ENCODE data around the gene IGHMBP2.
A peak's percentile ranks its signal among the peaks of the same experiment; 100 is the strongest.

IGHMBP2 gene

GRCh38 chr11:68947151-68947550, 43.5 kb downstream of the IGHMBP2 start:
- DNase-seq (ENCODE audit: low spot score), result no peak
- Histone ChIP-seq H4K91ac (ENCODE audit: low read depth, low read length, poor library complexity) (no peak overlapping the region), H2AK5ac (ENCODE audit: low read depth, low read length) (no peak overlapping the region), H3K4me3 (ENCODE audit: low read length in 2 of 2) (no peak overlapping the region), H4K8ac (ENCODE audit: low read depth, low read length) (no peak overlapping the region), H3K14ac (ENCODE audit: low read length) (no peak overlapping the region), H3K4me2 (ENCODE audit: insufficient read depth, low read length, poor library complexity, severe bottlenecking) (no peak overlapping the region), H3K18ac (ENCODE audit: low read length) (no peak overlapping the region), H3K36me3 (replicated peaks in 1 of 2; ENCODE audit: control insufficient read depth in 2 of 2, insufficient read depth in 2 of 2, low read length in 2 of 2) (no peaks in the 10 kb centered on the region), H3K9me3 (replicated peaks in 1 of 2; ENCODE audit: control insufficient read depth in 2 of 2, insufficient read depth in 1 of 2, low read depth in 1 of 2, low read length in 2 of 2) (no peaks in the 10 kb centered on the region), H3K27ac (replicated peaks; ENCODE audit: low read length) (no peak overlapping the region), H3K9ac (ENCODE audit: low read depth, low read length, poor library complexity) (no peak overlapping the region), H2BK5ac (ENCODE audit: low read length) (no peak overlapping the region), H2BK120ac (ENCODE audit: low read depth, low read length) (no peak overlapping the region), H3K23ac (ENCODE audit: low read depth, low read length, poor library complexity) (no peak overlapping the region), H2BK12ac (ENCODE audit: low read length) (no peak overlapping the region), H2BK15ac (ENCODE audit: low read length) (no peak overlapping the region), H3K79me1 (ENCODE audit: low read depth, low read length) (no peaks in the 10 kb centered on the region), H3K27me3 (ENCODE audit: control insufficient read depth in 3 of 3, insufficient read depth in 3 of 3, low read depth in 1 of 3, low read length in 3 of 3) (no peaks in the 10 kb centered on the region), H3K4ac (ENCODE audit: low read length) (no peak overlapping the region), H3K4me1 (ENCODE audit: control insufficient read depth in 2 of 2, insufficient read depth in 1 of 2, low read depth in 1 of 2, low read length in 2 of 2) (peaks cover 14 to 20% of the 10 kb centered on the region in 2 donors), H2AFZ (ENCODE audit: low read length) (no peak overlapping the region)
- no CpG with 5 or more reads among the region's 11 CpGs for WGBS, 2 donors (ENCODE audit: extremely low coverage in 2 of 2, insufficient read length in 2 of 2, insufficient replicate concordance in 1 of 2)

- Histone ChIP-seq H2BK120ac (ENCODE audit: low read depth, low read length) (no peak overlapping the region), H2AK5ac (ENCODE audit: low read depth, low read length) (no peak overlapping the region), H3K4ac (ENCODE audit: low read length) (no peak overlapping the region), H3K23ac (ENCODE audit: low read depth, low read length, poor library complexity) (no peak overlapping the region), H3K4me1 (ENCODE audit: control insufficient read depth in 2 of 2, insufficient read depth in 1 of 2, low read depth in 1 of 2, low read length in 2 of 2) (peaks cover 14 to 20% of the 10 kb centered on the region in 2 donors), H3K4me2 (ENCODE audit: insufficient read depth, low read length, poor library complexity, severe bottlenecking) (no peak overlapping the region), H3K27ac (replicated peaks; ENCODE audit: low read length) (no peak overlapping the region), H2AFZ (ENCODE audit: low read length) (no peak overlapping the region), H3K36me3 (replicated peaks in 1 of 2; ENCODE audit: control insufficient read depth in 2 of 2, insufficient read depth in 2 of 2, low read length in 2 of 2) (no peaks in the 10 kb centered on the region), H3K79me1 (ENCODE audit: low read depth, low read length) (no peaks in the 10 kb centered on the region), H3K9ac (ENCODE audit: low read depth, low read length, poor library complexity) (no peak overlapping the region), H2BK5ac (ENCODE audit: low read length) (no peak overlapping the region), H3K27me3 (ENCODE audit: control insufficient read depth in 3 of 3, insufficient read depth in 3 of 3, low read depth in 1 of 3, low read length in 3 of 3) (no peaks in the 10 kb centered on the region), H4K8ac (ENCODE audit: low read depth, low read length) (no peak overlapping the region), H3K18ac (ENCODE audit: low read length) (no peak overlapping the region), H3K9me3 (replicated peaks in 1 of 2; ENCODE audit: control insufficient read depth in 2 of 2, insufficient read depth in 1 of 2, low read depth in 1 of 2, low read length in 2 of 2) (no peaks in the 10 kb centered on the region), H2BK15ac (ENCODE audit: low read length) (no peak overlapping the region), H3K4me3 (ENCODE audit: low read length in 2 of 2) (no peak overlapping the region), H3K14ac (ENCODE audit: low read length) (no peak overlapping the region), H4K91ac (ENCODE audit: low read depth, low read length, poor library complexity) (no peak overlapping the region), H2BK12ac (ENCODE audit: low read length) (no peak overlapping the region)
- DNase-seq (ENCODE audit: low spot score), result no peak
- no CpG with 5 or more reads among the region's 2 CpGs for WGBS, 2 donors (ENCODE audit: extremely low coverage in 2 of 2, insufficient read length in 2 of 2, insufficient replicate concordance in 1 of 2)
These were observed 44.8 kb downstream of the IGHMBP2 start for GRCh38 chr11:68948496-68948895.

DNA sequence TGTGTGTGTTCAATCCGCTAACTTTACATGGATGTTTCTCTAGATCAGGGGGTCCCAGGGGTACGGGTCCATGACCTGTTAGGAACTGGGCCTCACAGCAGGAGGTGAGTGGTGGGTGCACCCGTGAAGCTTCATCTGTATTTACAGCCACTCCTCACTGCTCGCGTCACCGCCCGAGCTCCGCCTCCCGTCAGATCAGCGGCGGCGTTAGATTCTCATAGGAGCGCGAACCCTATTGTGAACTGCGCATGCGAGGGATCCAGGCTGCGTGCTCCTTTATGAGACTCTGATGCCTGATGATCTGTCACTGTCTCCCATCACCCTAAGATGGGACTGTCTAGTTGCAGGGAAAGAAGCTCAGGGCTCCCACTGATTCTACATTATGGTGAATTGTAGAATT, 45.2 kb downstream of the IGHMBP2 start:
- no peak overlapping the region for H4K91ac ChIP-seq (ENCODE audit: low read depth, low read length, poor library complexity)
- DNase-seq (ENCODE audit: low spot score), result no peak
- H3K14ac ChIP-seq (ENCODE audit: low read length), result peak overlapping the region; percentile 11
- no peak overlapping the region for H3K27ac ChIP-seq (replicated peaks; ENCODE audit: low read length)
- H2BK120ac ChIP-seq (ENCODE audit: low read depth, low read length), result no peak overlapping the region
- H2BK15ac ChIP-seq (ENCODE audit: low read length), result no peak overlapping the region
- H3K4me3 ChIP-seq (ENCODE audit: low read length in 2 of 2), result no peak overlapping the region
- H3K18ac ChIP-seq (ENCODE audit: low read length), result no peak overlapping the region
- H2AFZ ChIP-seq (ENCODE audit: low read length), result no peak overlapping the region
- peak overlapping the region; percentile 38 for H3K23ac ChIP-seq (ENCODE audit: low read depth, low read length, poor library complexity)
- H4K8ac ChIP-seq (ENCODE audit: low read depth, low read length), result no peak overlapping the region
- H2BK5ac ChIP-seq (ENCODE audit: low read length), result no peak overlapping the region
- H3K9me3 ChIP-seq (replicated peaks in 1 of 2; ENCODE audit: control insufficient read depth in 2 of 2, insufficient read depth in 1 of 2, low read depth in 1 of 2, low read length in 2 of 2), result no peaks in the 10 kb centered on the region
- H3K4me1 ChIP-seq (ENCODE audit: control insufficient read depth in 2 of 2, insufficient read depth in 1 of 2, low read depth in 1 of 2, low read length in 2 of 2), result peaks cover 14 to 20% of the 10 kb centered on the region in 2 donors
- no peaks in the 10 kb centered on the region for H3K79me1 ChIP-seq (ENCODE audit: low read depth, low read length)
- H3K4ac ChIP-seq (ENCODE audit: low read length), result no peak overlapping the region
- H3K36me3 ChIP-seq (replicated peaks in 1 of 2; ENCODE audit: control insufficient read depth in 2 of 2, insufficient read depth in 2 of 2, low read length in 2 of 2), result no peaks in the 10 kb centered on the region
- H2BK12ac ChIP-seq (ENCODE audit: low read length), result no peak overlapping the region
- H3K4me2 ChIP-seq (ENCODE audit: insufficient read depth, low read length, poor library complexity, severe bottlenecking), result no peak overlapping the region
- H2AK5ac ChIP-seq (ENCODE audit: low read depth, low read length), result no peak overlapping the region
- WGBS, 2 donors (ENCODE audit: extremely low coverage in 2 of 2, insufficient read length in 2 of 2, insufficient replicate concordance in 1 of 2), result no CpG with 5 or more reads among the region's 17 CpGs
- no peaks in the 10 kb centered on the region for H3K27me3 ChIP-seq (ENCODE audit: control insufficient read depth in 3 of 3, insufficient read depth in 3 of 3, low read depth in 1 of 3, low read length in 3 of 3)
- H3K9ac ChIP-seq (ENCODE audit: low read depth, low read length, poor library complexity), result peak overlapping the region; percentile 15

GRCh38 chr11:68950270-68950669, 46.6 kb downstream of the IGHMBP2 start:
- WGBS, 2 donors (ENCODE audit: extremely low coverage in 2 of 2, insufficient read length in 2 of 2, insufficient replicate concordance in 1 of 2), result no CpG with 5 or more reads among the region's 5 CpGs
- H4K91ac ChIP-seq (ENCODE audit: low read depth, low read length, poor library complexity), result no peak overlapping the region
- H2BK120ac ChIP-seq (ENCODE audit: low read depth, low read length), result no peak overlapping the region
- no peak overlapping the region for H2AK5ac ChIP-seq (ENCODE audit: low read depth, low read length)
- H2BK15ac ChIP-seq (ENCODE audit: low read length), result no peak overlapping the region
- no peak overlapping the region for H3K4ac ChIP-seq (ENCODE audit: low read length)
- peak overlapping the region; percentile 83 for H2AFZ ChIP-seq (ENCODE audit: low read length)
- DNase-seq (ENCODE audit: low spot score), result peak; percentile 44
- H3K4me1 ChIP-seq (ENCODE audit: control insufficient read depth in 2 of 2, insufficient read depth in 1 of 2, low read depth in 1 of 2, low read length in 2 of 2), result peaks cover 14 to 20% of the 10 kb centered on the region in 2 donors
- no peaks in the 10 kb centered on the region for H3K27me3 ChIP-seq (ENCODE audit: control insufficient read depth in 3 of 3, insufficient read depth in 3 of 3, low read depth in 1 of 3, low read length in 3 of 3)
- no peaks in the 10 kb centered on the region for H3K36me3 ChIP-seq (replicated peaks in 1 of 2; ENCODE audit: control insufficient read depth in 2 of 2, insufficient read depth in 2 of 2, low read length in 2 of 2)
- H4K8ac ChIP-seq (ENCODE audit: low read depth, low read length), result no peak overlapping the region
- no peak overlapping the region for H2BK12ac ChIP-seq (ENCODE audit: low read length)
- H3K9me3 ChIP-seq (replicated peaks in 1 of 2; ENCODE audit: control insufficient read depth in 2 of 2, insufficient read depth in 1 of 2, low read depth in 1 of 2, low read length in 2 of 2), result no peaks in the 10 kb centered on the region
- peak overlapping the region; percentile 78 for H3K18ac ChIP-seq (ENCODE audit: low read length)
- peak overlapping the region in 1 of 2 donors; percentile 18 for H3K4me3 ChIP-seq (ENCODE audit: low read length in 2 of 2)
- H3K9ac ChIP-seq (ENCODE audit: low read depth, low read length, poor library complexity), result no peak overlapping the region
- no peak overlapping the region for H3K23ac ChIP-seq (ENCODE audit: low read depth, low read length, poor library complexity)
- peak overlapping the region; percentile 1 for H3K27ac ChIP-seq (replicated peaks; ENCODE audit: low read length)
- H3K4me2 ChIP-seq (ENCODE audit: insufficient read depth, low read length, poor library complexity, severe bottlenecking), result peak overlapping the region; percentile 32
- peak overlapping the region; percentile 53 for H2BK5ac ChIP-seq (ENCODE audit: low read length)
- H3K14ac ChIP-seq (ENCODE audit: low read length), result no peak overlapping the region
- no peaks in the 10 kb centered on the region for H3K79me1 ChIP-seq (ENCODE audit: low read depth, low read length)

Measured in neuronal stem cell (in vitro differentiated cells).